ENCODE measurements around the gene ZMYND10. TPM values are rescaled to one million over a fixed set of nuclear protein-coding genes. Genes with fewer than 3 reads are reported as not detected.

The ZMYND10 gene
- total RNA-seq, 1 experiment from 2014 or later = 0.29 TPM

GRCh38 chr3:50354850-50355249, 9.3 kb upstream of the ZMYND10 start:
- Histone ChIP-seq H3K4me3 (ENCODE audit: low read depth, low read length) (no peak overlapping the region), H3K4me1 (peaks cover 25% of the 10 kb centered on the region), H3K27me3 (replicated peaks; ENCODE audit: control insufficient read depth, insufficient read depth, low read length) (no peaks in the 10 kb centered on the region), H3K36me3 (ENCODE audit: control insufficient read depth, insufficient read depth, low read length) (peaks cover 1% of the 10 kb centered on the region; the same call in 1 of the 2 replicates), H3K9me3 (no peaks in the 10 kb centered on the region)
- no peak for DNase-seq
- Mint-ChIP-seq H3K27ac (ENCODE audit: unreplicated experiment) (no peak overlapping the region), H3K27me3 (ENCODE audit: insufficient read depth, unreplicated experiment) (no peaks in the 10 kb centered on the region), H3K36me3 (ENCODE audit: insufficient read depth, unreplicated experiment) (peaks cover 46% of the 10 kb centered on the region), H3K9me3 (ENCODE audit: unreplicated experiment) (no peaks in the 10 kb centered on the region), H3K4me3 (ENCODE audit: unreplicated experiment) (no peak overlapping the region), H3K4me1 (ENCODE audit: low read depth, unreplicated experiment) (peaks cover 11% of the 10 kb centered on the region)
- ChIA-PET POLR2A (no interaction called here), CTCF (no interaction called here)
- TF ChIP-seq CTCF (IDR thresholded peaks at IDR 0.05; ENCODE audit: insufficient read depth in 1 of 2, low read depth in 1 of 2, low read length in 1 of 2, severe bottlenecking in 1 of 2, unreplicated experiment in 1 of 2) = no peak
- intact Hi-C loops (cut with micrococcal nuclease; ENCODE audit: unreplicated experiment) = loop anchor here (5.0 kb wide), 1 partner anchor 257 kb away; the partner anchor contains the start of gene CISH
- BruUV-seq (replicated peaks) = no TSS peak

- no peaks in the 10 kb centered on the region for H3K27me3 ChIP-seq (replicated peaks; ENCODE audit: control insufficient read depth, insufficient read depth, low read length)
- Mint-ChIP-seq H3K9me3 (ENCODE audit: unreplicated experiment) (no peaks in the 10 kb centered on the region), H3K4me1 (ENCODE audit: low read depth, unreplicated experiment) (peaks cover 11% of the 10 kb centered on the region), H3K36me3 (ENCODE audit: insufficient read depth, unreplicated experiment) (peaks cover 44% of the 10 kb centered on the region), H3K27me3 (ENCODE audit: insufficient read depth, unreplicated experiment) (no peaks in the 10 kb centered on the region), H3K27ac (ENCODE audit: unreplicated experiment) (no peak overlapping the region), H3K4me3 (ENCODE audit: unreplicated experiment) (no peak overlapping the region)
- no peak overlapping the region for H3K4me3 ChIP-seq (ENCODE audit: low read depth, low read length)
- POLR2A ChIA-PET = interaction anchor here (0.6 kb wide), 1 partner anchor 198 kb away, joined by 3 read pairs; no protein-coding TSS in a partner anchor
- peaks cover 25% of the 10 kb centered on the region for H3K4me1 ChIP-seq
- CTCF ChIA-PET = interaction anchor here (1.0 kb wide), 1 partner anchor 17 kb away, joined by 3 read pairs; no protein-coding TSS in a partner anchor
- TF ChIP-seq CTCF (IDR thresholded peaks at IDR 0.05; ENCODE audit: insufficient read depth in 1 of 2, low read depth in 1 of 2, low read length in 1 of 2, severe bottlenecking in 1 of 2, unreplicated experiment in 1 of 2) = no peak
- intact Hi-C loops (cut with micrococcal nuclease; ENCODE audit: unreplicated experiment) = loop anchor here (5.0 kb wide), 1 partner anchor 258 kb away; the partner anchor contains the start of gene CISH
- H3K9me3 ChIP-seq = no peaks in the 10 kb centered on the region
- peaks cover 1% of the 10 kb centered on the region; the same call in 1 of the 2 replicates for H3K36me3 ChIP-seq (ENCODE audit: control insufficient read depth, insufficient read depth, low read length)
- DNase-seq = no peak
- no TSS peak for BruUV-seq (replicated peaks)
These were observed 8.7 kb upstream of the ZMYND10 start for GRCh38 chr3:50354186-50354764.

- POLR2A ChIA-PET = no interaction called here
- CTCF ChIA-PET = interaction anchor here (0.5 to 1.0 kb wide), 4 partner anchors 16 to 258 kb away, joined by 3 to 10 read pairs (median 3); no protein-coding TSS in a partner anchor
- no TSS peak for BruUV-seq (replicated peaks)
These were observed 7.9 kb upstream of the ZMYND10 start for GRCh38 chr3:50353245-50354004.

More at GRCh38 chr3:50353245-50354004, 7.9 kb upstream of the ZMYND10 start:
- TF ChIP-seq CTCF (IDR thresholded peaks at IDR 0.05; ENCODE audit: insufficient read depth in 1 of 2, low read depth in 1 of 2, low read length in 1 of 2, severe bottlenecking in 1 of 2, unreplicated experiment in 1 of 2) = no peak
- Mint-ChIP-seq H3K4me1 (ENCODE audit: low read depth, unreplicated experiment) (peaks cover 8% of the 10 kb centered on the region), H3K36me3 (ENCODE audit: insufficient read depth, unreplicated experiment) (peaks cover 39% of the 10 kb centered on the region), H3K27ac (ENCODE audit: unreplicated experiment) (no peak overlapping the region), H3K4me3 (ENCODE audit: unreplicated experiment) (no peak overlapping the region), H3K27me3 (ENCODE audit: insufficient read depth, unreplicated experiment) (no peaks in the 10 kb centered on the region), H3K9me3 (ENCODE audit: unreplicated experiment) (no peaks in the 10 kb centered on the region)
- H3K4me3 ChIP-seq (ENCODE audit: low read depth, low read length) = no peak overlapping the region
- DNase-seq = no peak
- H3K27me3 ChIP-seq (replicated peaks; ENCODE audit: control insufficient read depth, insufficient read depth, low read length) = no peaks in the 10 kb centered on the region
- H3K9me3 ChIP-seq = no peaks in the 10 kb centered on the region
- H3K4me1 ChIP-seq = peaks cover 21% of the 10 kb centered on the region
- peaks cover 4% of the 10 kb centered on the region; the same call in 1 of the 2 replicates for H3K36me3 ChIP-seq (ENCODE audit: control insufficient read depth, insufficient read depth, low read length)
- intact Hi-C loops (cut with micrococcal nuclease; ENCODE audit: unreplicated experiment) = loop anchor here (5.0 kb wide), 1 partner anchor 259 kb away; the partner anchor contains the start of gene CISH
